ENCODE measurements around the gene SASS6.

DNA sequence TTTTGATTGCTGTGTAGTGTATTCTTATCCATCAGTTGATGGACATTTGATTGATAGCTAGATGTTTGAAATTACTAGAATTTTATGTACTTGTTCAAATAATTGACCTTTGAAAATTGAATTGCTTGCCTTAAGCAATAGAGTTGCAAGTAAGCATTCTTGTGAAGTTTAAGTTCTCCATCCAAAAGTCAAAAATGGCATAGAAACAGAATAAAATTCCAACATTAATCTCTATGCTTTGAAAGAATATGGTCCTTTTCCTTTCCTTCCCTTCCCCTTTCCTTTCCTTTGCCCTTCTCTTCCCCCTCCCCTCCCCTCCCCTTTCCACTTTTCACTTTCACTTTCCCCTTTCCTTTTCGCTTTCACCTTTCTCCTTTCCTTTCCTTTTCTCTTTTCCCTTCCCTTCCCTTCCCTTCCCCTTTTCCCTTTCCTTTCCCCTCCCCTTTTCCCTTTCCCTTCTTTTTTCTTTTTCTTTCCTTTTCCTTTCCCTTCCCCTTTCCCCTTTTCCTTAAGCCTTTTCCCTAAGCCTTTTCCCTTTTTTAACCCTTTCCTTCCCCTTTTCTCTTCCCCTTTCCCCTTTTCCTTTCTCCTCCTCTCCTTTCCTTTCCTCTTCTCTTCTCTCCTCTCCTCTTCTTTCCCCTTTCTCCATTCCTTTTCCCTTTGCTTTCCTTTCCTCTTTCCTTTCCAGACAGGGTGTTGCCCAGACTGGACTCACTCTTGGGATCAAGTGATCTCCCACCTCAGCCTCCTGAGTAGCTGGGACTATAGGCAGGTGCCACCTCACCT is 67.4 kb downstream of the SASS6 start:
- TF ChIP-seq POLR2AphosphoS5 (IDR thresholded peaks at IDR 0.05; ENCODE audit: low read depth, low read length) (no peak), TAF1 (IDR thresholded peaks at IDR 0.05; ENCODE audit: borderline replicate concordance, insufficient read depth, low read length) (no peak)
- TF ChIP-seq, protein P1, sequence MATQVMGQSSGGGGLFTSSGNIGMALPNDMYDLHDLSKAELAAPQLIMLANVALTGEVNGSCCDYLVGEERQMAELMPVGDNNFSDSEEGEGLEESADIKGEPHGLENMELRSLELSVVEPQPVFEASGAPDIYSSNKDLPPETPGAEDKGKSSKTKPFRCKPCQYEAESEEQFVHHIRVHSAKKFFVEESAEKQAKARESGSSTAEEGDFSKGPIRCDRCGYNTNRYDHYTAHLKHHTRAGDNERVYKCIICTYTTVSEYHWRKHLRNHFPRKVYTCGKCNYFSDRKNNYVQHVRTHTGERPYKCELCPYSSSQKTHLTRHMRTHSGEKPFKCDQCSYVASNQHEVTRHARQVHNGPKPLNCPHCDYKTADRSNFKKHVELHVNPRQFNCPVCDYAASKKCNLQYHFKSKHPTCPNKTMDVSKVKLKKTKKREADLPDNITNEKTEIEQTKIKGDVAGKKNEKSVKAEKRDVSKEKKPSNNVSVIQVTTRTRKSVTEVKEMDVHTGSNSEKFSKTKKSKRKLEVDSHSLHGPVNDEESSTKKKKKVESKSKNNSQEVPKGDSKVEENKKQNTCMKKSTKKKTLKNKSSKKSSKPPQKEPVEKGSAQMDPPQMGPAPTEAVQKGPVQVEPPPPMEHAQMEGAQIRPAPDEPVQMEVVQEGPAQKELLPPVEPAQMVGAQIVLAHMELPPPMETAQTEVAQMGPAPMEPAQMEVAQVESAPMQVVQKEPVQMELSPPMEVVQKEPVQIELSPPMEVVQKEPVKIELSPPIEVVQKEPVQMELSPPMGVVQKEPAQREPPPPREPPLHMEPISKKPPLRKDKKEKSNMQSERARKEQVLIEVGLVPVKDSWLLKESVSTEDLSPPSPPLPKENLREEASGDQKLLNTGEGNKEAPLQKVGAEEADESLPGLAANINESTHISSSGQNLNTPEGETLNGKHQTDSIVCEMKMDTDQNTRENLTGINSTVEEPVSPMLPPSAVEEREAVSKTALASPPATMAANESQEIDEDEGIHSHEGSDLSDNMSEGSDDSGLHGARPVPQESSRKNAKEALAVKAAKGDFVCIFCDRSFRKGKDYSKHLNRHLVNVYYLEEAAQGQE (IDR thresholded peaks at IDR 0.05; ENCODE audit: insufficient read depth in 1 of 2, low read depth in 2 of 2, low read length in 2 of 2): no peak
